Fibroblast of skin of left biceps (primary cell): ENCODE measurements around the gene PLCG2.
"Not testable (repeated sequence)": the region's sequence is repeated elsewhere in the genome, so short reads cannot be mapped to it uniquely, and the experiment has no call there.

ENCODE experiments used
- DNase-seq, 2 experiments: peaks; one replicate each; pipeline ENCODE4 v3.0.0-alpha.2; 2013; ENCODE audit warnings: low read depth in 2 of 2

PLCG2 gene

DNA sequence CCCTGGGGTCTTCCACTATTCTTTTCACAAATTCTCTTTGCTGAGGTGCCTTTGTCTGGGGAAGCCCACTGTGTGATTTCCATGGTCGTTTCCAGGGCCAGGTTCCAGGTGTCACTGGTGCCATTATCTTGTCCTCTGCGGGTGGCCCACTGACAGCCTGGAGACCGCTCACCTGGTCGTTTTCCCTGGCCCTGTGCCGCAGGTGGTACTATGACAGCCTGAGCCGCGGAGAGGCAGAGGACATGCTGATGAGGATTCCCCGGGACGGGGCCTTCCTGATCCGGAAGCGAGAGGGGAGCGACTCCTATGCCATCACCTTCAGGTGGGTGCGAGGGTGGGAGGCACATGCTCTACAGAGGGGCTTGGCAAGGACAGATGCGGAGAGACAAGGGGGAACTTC is 133.3 kb downstream of the PLCG2 start:
- no peak for DNase-seq

DNA sequence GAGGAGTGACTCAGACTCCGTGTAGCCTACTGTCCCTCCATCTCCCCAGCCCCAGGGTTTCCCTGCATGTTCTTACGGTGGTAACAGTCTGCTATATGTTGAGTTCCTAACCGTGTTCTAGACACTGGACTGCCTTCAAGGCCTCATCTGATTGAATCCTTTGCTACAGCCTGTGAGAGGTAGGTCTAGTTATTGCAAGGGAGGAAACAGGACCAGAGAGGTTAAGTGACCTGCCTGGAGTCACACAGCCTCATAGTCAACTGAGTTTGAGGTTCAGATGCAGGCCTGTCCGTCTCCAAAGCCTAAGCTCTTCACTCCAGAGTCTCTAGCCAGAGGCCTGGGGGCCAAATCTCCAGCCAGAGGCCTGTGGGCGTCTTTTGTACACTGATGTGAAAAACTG is 134.1 kb downstream of the PLCG2 start:
- no peak for DNase-seq

DNA sequence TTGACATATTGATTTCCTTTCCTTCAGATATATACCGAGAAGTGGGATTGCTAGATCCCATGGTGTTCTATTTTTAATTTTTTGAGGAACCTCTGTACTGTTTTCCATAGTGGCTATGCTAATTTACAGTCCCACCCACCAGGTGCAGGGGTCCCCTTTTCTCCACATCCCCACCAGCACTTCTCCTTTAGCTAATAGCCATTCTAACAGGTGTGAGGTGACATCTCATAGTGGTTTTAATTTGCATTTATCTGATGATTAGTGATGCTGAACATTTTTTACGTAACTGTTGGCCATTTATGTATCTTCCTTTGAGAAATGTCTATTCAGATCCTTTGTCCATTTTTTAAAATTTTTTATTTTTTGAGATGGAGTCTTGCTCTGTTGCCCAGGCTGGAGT is 138.3 kb downstream of the PLCG2 start:
- DNase-seq: no peak

DNA sequence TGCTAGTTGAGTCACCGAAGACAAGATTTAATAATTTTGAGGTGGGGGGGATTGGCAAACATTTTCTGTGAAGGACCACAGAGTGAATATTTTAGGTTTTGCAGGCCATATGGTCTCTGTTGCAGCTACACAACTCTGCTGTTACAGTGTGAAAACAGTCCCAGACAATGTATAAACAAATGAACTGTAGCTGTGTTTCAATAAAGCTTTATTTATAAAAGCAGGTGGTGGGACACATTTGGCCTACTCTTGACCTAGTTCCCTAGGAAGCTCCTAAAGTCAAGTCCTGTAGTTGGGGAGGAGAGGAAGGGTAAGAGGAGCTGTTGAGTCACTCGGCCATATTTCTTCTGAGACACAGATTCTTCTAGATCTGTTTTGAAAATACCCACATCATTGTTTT is 139.8 kb downstream of the PLCG2 start:
- DNase-seq: no peak

DNA sequence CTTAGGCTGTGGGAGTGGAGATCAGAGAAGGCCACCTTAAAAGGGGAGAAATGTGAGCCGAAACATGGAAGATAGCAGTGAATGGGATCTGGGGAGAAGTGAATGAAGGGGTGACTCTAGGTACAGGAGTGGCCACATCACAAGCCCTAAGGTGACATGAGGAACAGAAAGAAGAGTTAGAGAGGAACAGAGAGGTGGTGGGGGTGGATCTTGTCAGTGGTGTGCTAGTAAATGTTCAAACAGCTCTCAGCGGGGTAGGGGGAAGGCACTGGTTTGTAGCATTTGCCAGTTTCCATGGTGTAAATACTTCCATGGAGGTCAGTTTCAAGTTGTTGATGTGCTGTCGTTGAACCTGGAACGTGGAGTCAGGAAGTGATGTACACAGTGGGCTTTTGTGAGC is 141.4 kb downstream of the PLCG2 start:
- DNase-seq: no peak

DNA sequence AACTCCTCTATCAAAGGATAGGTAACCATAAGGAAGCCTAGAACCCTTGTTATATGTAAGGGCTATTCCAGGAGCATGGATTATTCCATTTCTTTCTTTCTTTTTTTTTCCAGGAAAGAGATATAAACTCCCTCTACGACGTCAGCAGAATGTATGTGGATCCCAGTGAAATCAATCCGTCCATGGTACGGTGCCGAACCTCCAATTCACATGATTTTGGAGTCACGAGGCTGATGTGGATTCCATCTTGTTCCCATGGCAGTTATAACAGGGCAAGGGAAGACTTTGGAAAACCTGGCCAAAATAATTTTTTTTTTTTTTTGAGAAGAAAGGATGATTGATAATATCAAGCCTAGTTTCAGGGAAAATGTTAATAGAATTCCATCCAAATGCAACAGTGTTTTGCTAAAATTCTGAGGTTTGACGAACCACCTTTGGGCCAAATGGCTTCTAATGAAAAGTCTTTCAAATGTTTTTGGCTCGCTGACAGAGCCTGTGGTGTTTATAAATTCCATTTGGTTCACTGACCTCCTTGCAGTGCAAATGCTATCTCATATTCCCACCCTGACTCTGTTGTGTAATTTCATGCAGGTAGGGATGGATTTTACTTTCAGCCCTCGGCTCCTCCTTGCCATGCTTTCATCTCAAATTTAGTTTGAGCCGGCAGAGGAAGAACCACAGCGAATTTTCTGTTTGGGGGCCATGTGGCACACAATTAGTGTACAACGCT is 142.2 kb downstream of the PLCG2 start:
- no peak for DNase-seq

DNA sequence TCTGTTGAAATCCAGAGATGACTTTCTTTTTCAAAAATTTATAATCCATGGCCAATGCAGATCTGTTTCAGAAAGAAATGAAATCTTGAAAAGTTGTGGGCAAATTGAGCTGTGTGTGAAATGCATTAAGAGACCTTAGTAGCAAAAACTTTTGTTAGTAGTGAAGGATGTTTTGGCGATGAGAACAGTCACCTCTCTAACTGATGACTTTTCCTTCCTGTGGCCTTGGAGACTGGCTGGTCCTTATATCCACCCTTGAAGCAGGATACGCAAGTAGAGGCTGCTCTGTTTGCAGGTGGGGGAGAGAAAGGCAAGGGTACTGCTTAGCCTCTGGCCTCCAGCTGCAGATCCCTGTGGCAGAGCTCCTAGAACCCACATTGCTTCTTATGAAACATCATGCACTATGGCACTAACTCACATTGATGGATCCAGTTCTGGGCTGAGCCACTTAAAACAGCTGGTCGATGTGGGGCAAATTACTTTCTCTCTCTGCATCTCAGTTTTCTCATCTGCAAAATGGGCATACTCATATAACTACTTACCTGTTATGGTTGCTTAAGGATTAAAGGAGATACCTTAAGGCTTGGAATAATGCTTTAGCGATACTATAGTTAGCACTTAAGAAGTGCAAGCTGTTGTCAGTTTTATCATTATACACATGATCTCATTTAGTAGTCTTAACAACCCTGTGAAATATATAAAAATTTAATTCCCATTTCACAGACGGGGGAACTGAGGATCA is 142.9 kb downstream of the PLCG2 start:
- DNase-seq: no peak

DNA sequence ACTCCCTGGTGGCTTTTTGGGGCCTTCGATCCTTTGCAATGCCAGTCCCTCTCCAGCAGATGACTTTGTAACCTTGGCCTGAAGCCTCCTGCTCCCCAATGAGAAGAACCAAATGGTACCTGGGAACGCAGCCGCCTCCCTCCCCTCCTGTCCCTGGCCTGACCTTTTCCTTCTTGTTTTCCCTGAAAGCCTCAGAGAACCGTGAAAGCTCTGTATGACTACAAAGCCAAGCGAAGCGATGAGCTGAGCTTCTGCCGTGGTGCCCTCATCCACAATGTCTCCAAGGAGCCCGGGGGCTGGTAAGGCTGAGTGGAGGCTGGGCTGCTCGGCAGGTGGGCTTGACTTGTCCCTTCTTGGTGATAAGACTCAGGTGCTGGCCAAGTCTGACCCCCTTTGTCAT is 144.2 kb downstream of the PLCG2 start:
- no peak for DNase-seq

DNA sequence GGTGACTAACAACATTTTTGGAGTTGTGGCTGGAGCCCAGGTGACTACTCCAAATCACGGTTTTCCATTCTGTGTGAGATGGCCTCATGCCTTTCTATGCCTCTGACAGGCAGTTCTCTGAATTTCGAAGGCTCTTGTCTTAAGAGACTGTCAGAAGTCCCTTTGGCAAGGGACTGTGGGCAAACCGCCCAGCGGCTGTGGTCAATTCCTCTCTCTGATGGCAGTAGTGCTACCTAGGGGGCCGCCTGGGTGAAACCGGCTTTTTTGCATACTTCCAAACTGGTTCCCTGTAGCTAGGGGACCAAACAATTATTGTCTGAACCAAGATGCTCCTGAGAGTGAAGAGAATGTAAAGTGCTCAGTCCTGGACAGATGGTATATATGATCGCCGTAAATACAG is 145.9 kb downstream of the PLCG2 start:
- no peak for DNase-seq

DNA sequence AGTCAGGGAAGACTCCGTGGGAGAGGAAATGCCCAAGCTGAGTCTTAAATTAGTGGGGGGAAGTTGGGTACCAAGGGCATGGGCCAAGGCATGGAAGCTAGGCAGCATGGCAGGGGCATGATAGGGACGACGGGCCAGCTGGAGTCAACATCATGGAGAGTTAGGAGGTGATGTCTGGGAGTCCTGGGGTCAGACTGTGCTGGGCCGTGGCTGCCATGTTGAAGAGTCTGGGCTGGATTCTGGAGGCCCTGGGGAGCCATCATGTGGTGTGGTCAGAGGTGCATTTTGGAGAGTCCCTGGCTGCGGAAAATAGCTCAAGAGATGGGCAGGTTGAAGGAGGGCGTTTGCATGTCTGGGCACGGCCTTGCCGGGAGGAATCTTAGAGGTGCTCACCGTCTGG is 146.9 kb downstream of the PLCG2 start:
- no peak for DNase-seq

DNA sequence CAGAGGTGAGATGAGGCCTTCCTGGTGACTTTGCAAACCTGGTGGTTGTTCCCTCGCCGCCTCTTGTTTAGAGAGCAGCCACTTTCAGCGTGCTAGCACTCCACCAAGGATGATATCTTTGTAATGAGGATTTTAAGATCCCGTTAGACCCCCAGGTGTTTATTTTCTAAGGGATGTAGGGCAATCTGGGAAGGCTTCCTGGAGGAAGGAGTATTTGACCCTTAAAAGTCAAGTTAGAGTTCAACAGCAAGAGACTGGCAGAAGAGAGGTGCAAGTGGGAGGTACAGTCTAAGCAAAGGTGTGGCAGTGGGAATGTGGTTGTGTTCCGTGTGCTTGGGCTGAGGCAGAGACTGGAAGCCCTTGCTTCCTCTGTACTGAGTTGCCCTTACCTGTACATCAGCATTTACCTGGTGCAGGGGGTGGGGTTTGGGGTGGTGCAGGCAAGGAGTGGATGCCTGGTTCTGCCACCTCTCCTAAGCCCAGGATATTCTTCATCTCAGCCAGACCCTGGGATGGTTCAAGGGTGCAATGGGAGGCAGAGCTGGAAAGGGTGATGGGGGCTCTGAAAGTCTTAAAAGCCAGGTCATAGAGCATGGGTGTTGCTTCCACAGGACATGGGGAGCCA is 148.6 kb downstream of the PLCG2 start:
- DNase-seq: no peak

DNA sequence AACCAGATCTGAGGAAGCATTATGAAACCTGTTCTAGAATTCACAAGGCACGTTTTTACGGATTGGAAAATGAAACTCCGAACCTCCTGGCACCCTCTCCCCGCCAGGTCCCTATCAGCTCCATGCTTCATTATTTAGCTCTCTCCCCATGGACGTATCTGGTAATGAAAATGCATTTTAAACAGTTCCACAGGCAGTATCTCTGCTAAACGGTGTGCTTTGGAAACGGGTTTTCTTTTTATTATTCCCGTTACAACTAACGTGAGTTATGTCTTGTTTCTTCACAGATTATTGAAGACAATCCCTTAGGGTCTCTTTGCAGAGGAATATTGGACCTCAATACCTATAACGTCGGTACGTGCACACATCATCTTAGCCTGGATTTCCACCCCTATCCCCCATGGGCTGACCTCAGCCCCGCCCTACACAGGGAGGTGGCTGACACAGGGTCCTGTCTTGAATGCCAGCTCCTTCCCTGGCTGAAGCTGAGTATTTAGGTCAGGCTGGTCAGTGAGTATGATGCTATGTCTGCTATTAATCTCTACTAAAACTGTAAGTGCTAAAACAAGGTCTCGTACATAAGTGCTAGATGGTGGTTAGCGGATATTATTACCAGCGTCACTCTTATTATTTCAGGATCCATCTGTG is 149.3 kb downstream of the PLCG2 start:
- no peak for DNase-seq

DNA sequence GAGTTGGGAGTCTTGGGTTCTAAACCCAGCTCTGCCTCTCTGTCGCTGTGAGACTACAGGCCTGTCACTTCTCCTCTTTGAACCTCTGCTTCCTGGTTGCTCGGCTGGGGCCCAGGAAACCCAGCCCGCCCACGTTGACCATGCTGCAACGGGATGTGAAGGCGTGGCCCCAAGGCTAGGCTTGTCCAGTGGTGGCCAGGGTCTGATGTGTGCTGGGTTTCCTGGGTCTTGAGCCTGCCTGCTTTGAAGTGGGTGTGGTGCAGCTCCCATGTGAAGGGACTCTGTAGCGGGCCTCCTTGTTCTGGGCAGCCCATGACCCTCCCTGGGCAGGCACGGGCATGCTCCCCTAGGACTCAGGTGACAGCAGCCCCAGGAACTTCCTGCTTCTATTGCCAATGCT is 149.9 kb downstream of the PLCG2 start:
- DNase-seq: no peak

DNA sequence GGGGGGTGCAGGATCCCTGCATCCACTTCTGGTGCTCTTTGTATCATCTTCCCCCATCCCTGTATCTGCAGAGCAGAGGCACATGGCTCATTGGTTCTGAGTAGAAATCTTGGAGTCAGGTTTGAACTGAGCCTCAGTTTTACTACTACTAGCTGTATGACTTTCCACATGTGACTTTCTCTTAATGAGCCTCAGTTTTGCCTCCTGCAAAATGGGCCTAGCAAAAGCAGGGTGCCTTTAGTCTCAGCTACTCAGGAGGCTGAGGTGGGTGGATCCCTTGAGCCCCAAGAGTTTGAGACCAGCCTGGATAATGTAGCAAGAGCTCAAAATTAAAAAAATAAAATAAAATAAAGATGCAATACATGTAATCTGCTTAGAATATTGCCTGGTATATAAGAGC is 150.8 kb downstream of the PLCG2 start:
- DNase-seq: no peak

DNA sequence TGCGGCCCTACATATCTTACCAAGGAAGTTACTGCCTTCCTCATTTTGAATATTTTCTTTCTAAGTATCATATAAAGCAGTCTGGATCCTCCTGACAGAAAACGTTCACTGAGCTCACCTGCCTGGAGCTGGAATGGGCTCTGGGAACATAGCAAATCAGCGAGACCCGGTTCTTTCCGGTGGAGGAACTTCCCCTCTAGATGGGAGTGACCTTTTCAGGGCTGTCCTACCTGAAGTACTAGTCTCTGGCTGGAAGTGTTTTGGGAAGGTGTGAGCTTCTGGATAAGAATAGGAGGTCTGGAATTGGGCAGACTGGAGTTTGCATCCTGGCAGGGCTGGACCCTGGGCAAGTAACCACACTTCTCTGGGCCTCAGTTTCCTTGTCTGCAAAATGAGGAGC is 152.8 kb downstream of the PLCG2 start:
- no peak for DNase-seq

DNA sequence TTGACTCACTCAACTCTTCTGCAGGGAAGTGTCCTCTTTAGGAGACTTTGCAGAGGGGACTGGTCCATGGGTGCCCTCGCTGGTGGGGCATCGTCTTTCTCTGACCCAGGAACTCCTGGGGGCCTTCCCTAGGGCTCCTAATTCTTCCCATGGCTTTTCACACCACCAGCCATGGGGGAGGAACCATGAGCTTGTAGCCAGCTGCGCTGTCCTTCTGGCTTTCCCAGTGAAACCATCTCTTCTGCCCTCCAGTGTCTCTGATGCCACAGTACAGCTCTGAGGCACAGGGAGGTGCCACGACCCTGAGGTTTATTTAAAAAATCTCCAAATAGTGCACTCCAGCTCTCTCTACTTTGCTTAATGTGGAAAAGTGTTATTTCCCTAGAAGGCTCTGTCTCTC is 153.6 kb downstream of the PLCG2 start:
- DNase-seq: no peak

DNA sequence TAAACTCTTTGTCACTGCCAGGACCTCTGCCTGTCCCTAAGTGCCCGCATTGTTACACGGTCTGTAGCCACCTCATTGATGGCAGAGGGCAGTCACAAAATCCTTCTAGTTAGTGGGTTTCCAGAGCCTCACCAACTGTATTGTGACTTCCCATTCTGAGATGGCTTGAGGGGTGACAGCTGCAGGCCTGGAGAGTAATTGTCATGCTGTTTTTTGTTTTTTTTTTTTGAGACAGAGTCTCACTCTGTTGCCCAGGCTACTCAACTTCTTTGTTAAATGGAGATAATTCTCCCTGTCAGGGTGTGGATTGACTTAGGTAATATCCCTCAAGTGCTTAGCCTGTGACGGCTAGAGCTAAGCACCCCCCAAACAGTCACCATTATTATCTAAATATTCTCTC is 154.3 kb downstream of the PLCG2 start:
- DNase-seq: no peak

DNA sequence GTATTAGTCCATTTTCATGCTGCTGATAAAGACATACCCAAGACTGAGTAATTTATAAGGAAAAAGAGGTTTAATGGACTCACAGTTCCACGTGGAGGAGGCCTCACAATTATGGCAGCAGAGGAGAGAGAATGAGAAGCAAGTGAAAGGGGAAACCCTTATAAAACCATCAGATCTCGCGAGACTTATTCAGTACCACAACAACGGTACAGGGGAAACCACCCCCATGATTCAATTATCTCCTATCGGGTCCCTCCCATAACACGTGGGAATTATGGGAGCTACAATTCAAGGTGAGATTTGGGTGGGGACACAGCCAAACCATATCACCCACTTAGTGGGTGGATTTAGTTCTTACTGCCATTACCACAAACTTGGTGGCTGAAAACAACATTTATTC is 155.6 kb downstream of the PLCG2 start:
- DNase-seq: not testable (repeated sequence)

DNA sequence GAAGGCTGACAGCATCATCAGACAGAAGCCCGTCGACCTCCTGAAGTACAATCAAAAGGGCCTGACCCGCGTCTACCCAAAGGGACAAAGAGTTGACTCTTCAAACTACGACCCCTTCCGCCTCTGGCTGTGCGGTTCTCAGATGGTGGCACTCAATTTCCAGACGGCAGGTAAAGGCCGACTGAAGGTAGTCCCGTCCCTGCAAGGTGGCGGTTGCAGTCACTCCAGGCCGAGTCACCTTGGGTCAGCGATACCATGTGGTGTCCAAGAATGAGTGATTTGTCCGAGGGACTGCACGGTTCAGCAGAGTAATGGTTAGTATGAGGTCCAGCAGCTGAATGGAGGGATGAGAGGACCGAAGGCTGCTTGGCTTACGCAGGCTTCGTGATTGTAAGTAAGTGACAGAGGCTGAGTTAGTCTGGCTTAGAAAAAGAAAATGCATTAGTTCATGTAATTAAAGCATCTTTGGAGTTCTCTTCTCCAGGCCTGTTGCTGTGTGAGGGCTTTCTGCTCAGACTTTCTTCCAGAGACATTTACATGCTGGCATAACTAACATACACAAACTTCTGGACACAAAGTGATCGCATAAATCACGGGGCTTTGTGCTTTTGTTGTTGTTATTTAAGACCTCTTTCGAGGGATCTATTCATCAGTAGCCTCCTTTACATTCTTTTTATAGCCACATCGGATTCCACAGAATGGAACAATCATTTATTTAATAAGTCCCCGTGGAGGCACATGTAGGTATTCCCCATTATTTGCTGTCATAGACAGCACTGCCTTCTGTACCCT is 157.3 kb downstream of the PLCG2 start:
- DNase-seq: no peak

DNA sequence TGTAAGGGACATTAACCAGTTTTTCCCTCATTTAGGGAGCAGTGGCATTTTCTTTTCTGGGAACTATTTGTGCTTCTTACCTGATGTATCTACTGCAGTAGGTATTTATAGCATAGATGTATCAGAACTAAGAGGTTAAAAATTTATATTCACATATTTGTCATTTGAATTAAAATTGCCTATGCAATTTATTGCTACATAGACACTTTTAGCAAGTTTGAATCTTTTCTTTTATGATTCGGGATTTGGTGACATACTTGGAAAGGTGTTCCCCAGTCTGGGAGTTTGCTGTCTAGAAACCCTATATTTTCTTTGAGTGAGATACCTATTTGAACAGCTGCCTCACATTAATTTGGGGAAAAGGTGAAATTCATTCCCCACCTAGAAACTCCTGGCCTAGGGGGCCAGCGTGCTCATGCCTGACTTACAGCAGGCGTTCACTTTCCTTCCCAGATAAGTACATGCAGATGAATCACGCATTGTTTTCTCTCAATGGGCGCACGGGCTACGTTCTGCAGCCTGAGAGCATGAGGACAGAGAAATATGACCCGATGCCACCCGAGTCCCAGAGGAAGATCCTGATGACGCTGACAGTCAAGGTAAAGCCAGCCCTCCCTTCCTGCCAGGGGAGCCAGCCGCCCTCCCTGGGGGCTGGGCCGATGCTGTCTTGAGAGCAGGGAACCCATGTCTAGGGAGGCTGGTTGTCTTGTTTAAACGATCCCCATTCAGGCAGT is 158.4 kb downstream of the PLCG2 start:
- DNase-seq: no peak
